ENCODE results near the gene ATP11B.
"Not testable (repeated sequence)": the region's sequence is repeated elsewhere in the genome, so short reads cannot be mapped to it uniquely, and the experiment has no call there.

ATP11B gene

GRCh38 chr3:182837855-182838454, 44.7 kb downstream of the ATP11B start:
- no peak for DNase-seq (ENCODE audit: low spot score)

- DNase-seq (ENCODE audit: low spot score), result no peak
Measured at GRCh38 chr3:182843478-182843877, 50.2 kb downstream of the ATP11B start.

GRCh38 chr3:182848906-182849305, 55.6 kb downstream of the ATP11B start:
- DNase-seq (ENCODE audit: low spot score), result no peak

- no peak for DNase-seq (ENCODE audit: low spot score)
Measured at GRCh38 chr3:182855076-182855475, 61.8 kb downstream of the ATP11B start.

GRCh38 chr3:182861348-182861747, 68.0 kb downstream of the ATP11B start:
- no peak for DNase-seq (ENCODE audit: low spot score)

GRCh38 chr3:182862159-182862860, 69.0 kb downstream of the ATP11B start:
- DNase-seq (ENCODE audit: low spot score), result no peak

- no peak for DNase-seq (ENCODE audit: low spot score)
Measured at GRCh38 chr3:182869059-182869458, 75.8 kb downstream of the ATP11B start.

GRCh38 chr3:182870917-182871316, 77.6 kb downstream of the ATP11B start:
- not testable (repeated sequence) for DNase-seq (ENCODE audit: low spot score)

GRCh38 chr3:182879031-182879611, 85.8 kb downstream of the ATP11B start:
- no peak for DNase-seq (ENCODE audit: low spot score)

- no peak for DNase-seq (ENCODE audit: low spot score)
Measured at GRCh38 chr3:182886497-182886896, 93.2 kb downstream of the ATP11B start.

- no peak for DNase-seq (ENCODE audit: low spot score)
Measured at GRCh38 chr3:182889948-182890629, 96.8 kb downstream of the ATP11B start.

GRCh38 chr3:182891364-182891763, 98.1 kb downstream of the ATP11B start:
- DNase-seq (ENCODE audit: low spot score), result no peak

GRCh38 chr3:182892226-182892625, 98.9 kb downstream of the ATP11B start:
- DNase-seq (ENCODE audit: low spot score), result no peak

- DNase-seq (ENCODE audit: low spot score), result no peak
Measured at GRCh38 chr3:182895513-182896112, 102.3 kb downstream of the ATP11B start.

- no peak for DNase-seq (ENCODE audit: low spot score)
Measured at GRCh38 chr3:182896553-182896952, 103.2 kb downstream of the ATP11B start.

- DNase-seq (ENCODE audit: low spot score), result no peak
Measured at GRCh38 chr3:182902236-182902635, 108.9 kb downstream of the ATP11B start.

- no peak for DNase-seq (ENCODE audit: low spot score)
Measured at GRCh38 chr3:182904164-182904563, 110.9 kb downstream of the ATP11B start.

- DNase-seq (ENCODE audit: low spot score), result no peak
Measured at GRCh38 chr3:182905623-182906022, 112.3 kb downstream of the ATP11B start.

GRCh38 chr3:182906036-182906435, 112.7 kb downstream of the ATP11B start:
- no peak for DNase-seq (ENCODE audit: low spot score)

- no peak for DNase-seq (ENCODE audit: low spot score)
Measured at GRCh38 chr3:182908471-182908870, 115.2 kb downstream of the ATP11B start.

GRCh38 chr3:182909318-182910040, 116.2 kb downstream of the ATP11B start:
- DNase-seq (ENCODE audit: low spot score), result peak; percentile 14
